Fibroblast of skin of left biceps (primary cell): Measurements from ENCODE around the gene FLT4.

Source experiments
- DNase-seq, 2 experiments: peaks; one replicate each; pipeline ENCODE4 v3.0.0-alpha.2; 2013; ENCODE audit warnings: low read depth in 2 of 2

FLT4 gene

DNA sequence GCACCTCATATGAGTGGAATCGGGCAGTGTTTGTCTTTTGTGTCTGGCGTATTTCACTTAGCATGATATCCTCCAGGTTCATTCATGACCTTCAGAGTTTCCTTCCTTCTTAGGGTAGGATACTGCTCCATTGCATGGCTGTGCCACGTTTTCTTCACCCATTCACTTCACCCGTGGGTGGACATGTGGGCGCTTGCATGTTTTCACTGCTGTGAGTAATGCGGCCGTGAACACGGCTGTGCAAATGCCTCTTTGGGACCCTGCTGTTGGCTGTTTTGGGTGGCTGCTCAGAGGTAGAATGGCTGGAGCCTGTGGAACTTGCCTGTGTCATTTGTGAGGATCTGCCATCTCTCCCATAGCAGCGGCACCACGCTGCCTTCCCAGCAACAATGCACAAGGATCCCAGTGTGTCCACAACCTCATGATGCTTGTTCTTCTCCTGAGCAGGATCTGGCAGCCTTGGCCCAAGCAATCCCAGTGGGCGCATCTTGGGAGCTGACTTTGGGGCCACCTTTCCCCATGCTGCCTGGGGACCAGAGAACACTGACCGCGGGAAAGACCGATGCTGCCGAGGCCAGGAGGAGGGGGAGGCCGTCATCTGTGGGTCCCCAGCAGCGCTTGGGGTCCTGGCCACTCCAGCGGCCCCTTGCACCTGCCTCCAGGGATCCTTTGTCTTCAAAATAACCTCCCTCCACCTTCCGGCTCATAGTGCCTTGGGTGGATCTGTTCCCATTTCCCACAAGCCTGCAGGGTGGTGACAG is 55.8 kb downstream of the FLT4 start:
- DNase-seq: no peak

DNA sequence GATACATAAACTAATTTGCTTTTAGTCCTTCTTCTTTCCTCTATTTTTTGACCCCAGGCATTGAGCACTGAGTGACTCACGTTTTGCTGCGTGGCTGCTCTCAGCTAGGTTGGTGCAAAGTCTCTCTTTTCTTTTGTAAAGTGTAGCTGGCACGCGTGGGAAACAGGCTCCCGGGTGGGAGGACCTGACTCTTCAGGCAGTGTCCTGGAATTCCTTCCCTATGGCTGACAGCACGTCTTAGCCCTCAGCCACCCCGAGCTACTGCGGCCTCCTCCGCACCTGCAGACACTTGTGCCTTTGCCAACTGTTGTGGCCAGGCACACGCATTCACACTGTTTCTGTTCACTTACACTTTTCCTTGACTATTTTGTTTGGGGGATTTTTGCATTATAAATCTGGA is 57.2 kb downstream of the FLT4 start:
- DNase-seq: no peak

DNA sequence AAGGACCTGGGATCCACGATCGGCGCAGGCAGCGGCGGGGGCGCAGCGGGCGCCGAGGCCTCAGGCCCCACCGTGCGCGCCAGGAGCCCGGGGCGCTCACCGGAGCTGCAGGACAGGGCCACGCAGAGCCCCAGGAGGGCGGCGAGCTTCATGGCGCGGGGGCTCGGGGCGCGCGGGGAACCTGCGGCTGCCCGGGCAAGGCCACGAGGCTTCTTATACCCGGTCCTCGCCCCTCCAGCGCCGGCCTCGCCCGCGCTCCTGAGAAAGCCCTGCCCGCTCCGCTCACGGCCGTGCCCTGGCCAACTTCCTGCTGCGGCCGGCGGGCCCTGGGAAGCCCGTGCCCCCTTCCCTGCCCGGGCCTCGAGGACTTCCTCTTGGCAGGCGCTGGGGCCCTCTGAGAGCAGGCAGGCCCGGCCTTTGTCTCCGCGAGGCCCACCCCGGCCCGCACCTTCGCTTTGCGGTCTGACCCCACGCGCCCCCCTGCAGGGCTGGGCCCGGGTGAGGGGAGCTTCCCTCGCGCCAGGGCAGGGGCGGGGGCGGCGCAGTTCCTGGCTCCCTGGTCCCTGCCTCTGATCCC is 58.0 kb downstream of the FLT4 start, which contains the start of gene SCGB3A1:
SCGB3A1 (minus strand) TSS at position 189 of the 577 bp plus-strand sequence; CDS start at position 152, 37 bp downstream.
- DNase-seq: no peak

DNA sequence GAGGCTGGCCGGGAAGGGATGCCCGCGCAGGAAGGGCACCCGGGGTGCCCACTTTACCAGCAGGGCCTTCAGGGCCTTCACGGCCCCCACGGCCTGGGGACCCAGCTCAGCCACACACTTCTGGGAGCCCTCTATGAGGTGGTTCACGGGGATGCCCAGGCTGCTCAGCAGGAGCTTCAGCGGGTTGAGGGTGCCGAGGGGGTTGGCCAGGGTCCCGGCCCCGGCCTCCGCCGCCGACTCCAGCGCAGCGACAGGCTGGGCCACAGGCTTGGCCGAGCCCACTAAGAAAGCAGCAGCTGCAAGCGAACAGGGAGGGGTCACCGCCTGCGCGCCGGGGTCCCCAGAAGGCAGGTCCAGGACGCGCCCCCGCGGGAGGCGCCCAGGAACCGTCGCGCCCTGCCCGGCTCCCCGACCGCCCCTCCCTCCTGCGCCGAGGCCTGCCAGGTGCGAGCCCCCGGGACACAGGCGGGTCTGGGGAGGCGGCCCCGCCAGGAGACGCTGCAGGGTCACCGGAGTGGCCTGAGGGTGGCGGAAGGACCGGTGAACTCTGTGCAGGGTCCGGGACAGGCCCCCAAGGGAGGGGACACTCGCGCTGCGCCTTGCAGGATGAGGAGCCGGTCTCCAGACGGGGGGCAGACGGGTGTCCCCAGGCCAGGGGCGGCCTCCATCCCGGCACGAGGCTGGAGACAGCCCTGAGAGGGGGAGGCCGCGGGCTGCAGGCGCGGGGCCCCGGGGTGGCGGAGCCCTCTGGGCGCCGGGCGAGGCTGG is 58.7 kb downstream of the FLT4 start:
- DNase-seq: no peak

DNA sequence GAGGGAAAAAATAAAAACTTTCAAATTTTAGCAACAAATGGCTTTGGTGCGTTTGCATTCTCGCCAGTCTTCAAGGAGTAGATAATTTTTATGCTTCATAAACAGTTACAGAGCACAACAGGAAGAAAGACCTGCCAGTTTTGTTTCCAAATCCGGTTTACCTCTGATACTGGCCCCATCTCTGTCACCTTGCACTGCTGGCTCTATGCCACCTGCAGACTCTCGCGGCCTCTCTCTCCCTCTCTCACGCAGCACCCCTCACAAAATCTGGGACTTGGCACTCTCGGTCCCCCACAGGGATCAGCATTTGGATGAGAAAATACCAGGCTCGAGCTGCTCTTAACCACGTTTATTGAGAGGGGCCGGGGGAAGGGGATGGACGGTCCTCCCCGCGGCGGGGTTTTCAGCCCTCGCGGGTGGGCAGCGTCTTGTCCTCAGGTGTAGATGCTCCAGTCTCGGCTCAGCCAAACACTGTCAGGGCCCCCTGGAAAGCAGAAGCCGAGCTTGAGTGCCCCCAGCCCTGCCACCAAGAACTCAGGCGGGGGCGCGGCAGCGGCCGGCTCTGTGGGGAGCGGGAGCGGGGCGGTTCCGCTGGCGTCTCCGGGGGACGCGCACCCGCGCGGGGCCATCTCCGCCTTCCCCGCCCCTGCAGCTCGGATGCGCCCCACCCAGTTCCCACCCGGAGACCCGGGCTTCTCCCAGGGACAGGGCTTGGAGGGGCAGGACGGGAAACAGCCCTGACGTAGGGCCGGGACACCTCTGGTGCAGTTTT is 59.4 kb downstream of the FLT4 start:
- DNase-seq: no peak

DNA sequence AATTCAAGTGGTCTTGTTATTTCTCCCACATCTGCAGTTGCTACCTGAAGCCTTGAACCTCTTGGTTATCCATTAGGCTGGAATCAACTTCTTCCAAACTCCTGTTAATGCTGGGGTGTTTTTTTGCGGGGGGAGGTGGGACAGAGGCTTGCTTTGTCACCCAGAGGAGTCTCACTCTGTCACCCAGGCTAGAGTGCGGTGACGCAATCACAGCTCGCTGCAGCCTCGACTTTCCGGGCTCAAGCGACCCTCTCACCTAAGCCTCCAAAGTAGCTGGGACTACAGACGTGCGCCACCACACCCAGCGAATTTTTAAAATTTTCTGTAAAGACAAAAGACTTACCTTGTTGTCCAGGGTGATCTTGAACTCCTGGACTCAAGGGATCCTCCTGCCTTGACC is 62.5 kb downstream of the FLT4 start:
- DNase-seq: no peak

DNA sequence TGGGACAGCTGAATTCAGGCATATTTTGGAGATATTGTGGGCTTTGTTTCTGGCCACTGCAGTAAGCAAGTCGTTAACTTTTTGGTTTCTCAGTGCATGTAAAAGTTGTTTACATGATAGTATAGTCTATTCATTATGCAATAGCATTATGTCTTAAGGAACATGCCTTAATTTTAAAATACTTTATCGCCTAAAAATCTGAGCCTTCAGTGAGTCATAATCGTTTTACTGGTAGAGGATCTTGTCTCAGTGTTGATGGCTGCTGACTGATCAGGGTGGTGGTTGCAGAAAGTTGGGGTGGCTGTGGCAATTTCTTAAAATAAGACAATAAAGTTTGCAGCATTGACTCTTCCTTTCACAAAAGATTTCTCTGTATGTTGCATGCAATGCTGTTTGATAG is 63.2 kb downstream of the FLT4 start:
- no peak for DNase-seq

DNA sequence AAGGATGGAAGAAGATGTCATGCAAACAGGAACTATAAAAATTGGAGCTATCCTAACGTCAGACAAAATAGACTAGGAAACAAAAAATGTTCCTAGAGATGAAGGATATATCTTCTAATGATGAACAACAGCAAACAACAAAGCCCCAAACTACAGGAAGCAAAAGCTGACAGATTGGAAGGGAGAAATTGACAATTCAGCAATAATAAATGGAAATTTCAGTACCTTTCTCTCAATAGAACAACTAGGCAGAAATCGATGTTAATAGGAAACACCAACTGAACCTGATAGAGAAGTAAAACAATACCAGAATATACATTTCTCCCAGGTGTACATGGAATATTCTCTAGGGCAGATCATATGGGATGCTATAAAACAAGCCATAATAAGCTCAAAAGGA is 65.7 kb downstream of the FLT4 start:
- no peak for DNase-seq

DNA sequence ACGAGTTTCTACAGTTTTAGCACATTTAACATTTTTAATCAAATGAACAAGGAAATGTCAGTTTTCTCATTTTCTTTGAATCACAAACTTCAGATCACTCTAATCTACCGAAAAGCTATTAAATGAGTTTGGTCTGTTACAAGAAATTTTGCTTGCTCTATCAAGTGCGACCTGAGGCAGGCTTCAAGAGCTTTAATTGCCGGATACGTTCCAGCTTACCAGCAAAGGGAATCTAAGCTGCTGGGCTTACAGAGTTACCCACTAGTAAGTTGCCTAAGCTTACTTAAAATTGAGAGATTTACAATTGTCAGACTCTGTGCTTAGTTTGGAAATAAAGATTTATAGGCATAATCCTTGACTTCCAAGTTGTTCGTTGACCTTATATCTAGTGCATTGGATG is 68.7 kb downstream of the FLT4 start:
- no peak for DNase-seq

DNA sequence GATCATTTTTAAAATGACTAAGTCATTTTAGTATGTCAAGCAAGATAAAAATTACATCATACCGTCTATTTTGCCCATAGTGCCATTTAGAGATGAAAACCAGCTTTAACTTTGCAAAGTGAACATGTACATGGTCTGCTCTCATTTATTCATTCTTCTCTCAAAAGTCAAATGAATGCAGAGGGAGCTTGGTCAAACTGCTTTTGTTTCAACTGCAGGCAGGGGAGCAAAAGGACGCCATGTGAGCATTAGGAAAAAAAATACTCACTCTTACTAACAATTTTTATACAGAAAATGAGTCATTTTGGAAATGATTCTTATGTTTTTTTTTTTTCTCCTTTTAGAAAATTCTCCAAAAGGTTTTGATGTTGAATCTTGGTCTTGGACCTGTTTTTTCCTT is 73.8 kb downstream of the FLT4 start:
- no peak for DNase-seq

DNA sequence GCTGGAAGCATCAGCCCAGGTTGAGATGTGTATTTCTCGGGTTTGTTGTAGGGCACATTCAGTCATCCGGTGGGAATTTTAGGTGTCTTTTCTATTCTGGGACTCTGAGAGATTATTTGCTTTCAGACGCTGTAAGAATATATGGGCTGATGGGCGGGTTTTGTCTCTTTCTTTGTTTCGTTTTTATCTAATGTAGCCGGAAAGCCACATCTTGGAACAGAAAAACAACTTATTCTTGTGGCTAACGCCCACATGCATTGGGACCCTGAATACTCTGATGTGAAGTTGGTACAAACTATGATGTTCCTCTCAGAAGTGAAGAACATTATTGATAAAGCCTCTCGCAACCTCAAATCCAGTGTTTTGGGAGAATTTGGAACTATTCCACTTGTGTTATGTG is 80.5 kb downstream of the FLT4 start:
- no peak for DNase-seq

DNA sequence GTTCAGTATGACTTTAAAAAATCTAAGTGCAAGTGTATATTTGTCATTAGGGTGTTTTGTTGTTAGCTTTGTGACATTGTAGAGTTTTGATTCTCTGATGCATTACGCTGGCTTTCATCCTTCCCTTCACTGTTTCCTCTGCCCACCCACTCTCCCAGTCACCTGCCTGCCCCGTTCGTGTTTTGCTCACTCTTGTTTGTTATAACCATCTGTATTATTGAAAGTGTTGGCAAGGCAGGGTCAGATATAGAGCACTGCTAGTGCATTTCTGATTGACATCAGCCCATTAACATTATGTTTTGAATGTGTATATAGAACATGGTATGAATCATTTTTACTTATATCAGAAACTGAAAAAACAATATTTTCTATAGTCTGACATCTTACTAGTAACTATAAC is 85.4 kb downstream of the FLT4 start:
- no peak for DNase-seq

DNA sequence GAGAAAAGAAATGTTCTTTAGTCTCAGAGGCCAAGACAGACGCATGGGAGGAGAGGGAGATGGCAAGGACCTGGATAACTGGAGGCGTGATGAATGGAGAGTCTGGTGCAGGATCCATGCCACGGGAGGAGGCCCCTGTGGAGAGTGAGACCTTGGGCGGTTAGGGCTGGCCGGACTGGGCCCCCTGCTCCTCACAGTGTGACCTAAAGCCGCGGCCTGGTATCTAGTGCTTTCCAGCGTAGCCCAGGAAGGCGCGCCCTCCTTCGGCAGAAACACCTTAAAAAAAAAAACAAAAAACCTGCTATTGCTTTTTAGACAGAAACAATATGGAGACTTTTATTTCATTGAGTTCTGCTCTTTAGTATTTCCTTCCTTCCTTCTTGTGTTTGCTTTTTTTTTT is 91.2 kb downstream of the FLT4 start:
- DNase-seq: no peak

DNA sequence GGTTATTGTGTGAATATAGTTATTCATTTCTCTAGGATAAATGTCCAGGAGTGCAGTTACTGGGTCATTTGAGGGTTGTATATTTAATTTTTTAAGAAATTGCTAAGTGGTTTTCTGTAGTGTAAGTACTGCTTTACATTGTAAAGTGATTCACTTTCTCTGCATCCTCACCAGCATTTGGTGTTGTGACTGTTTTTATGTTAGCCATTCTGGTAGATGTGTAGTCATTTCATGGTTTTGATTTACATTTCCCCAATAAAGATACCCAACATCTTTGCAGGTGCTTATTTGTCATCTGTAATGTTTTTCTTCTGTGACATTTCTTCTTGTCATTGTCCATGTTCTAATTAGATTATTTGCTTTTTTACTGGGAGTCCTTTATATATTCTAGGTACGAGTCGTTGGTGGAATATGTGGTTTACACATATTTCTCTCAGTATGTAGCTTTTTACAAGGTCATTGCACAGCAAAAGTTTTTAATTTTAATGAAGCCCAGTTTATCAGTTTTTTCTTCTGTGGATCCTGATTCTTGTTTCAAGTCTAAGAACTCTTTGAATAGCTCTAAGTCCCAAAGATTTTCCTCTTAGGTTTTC is 92.1 kb downstream of the FLT4 start:
- DNase-seq: no peak

DNA sequence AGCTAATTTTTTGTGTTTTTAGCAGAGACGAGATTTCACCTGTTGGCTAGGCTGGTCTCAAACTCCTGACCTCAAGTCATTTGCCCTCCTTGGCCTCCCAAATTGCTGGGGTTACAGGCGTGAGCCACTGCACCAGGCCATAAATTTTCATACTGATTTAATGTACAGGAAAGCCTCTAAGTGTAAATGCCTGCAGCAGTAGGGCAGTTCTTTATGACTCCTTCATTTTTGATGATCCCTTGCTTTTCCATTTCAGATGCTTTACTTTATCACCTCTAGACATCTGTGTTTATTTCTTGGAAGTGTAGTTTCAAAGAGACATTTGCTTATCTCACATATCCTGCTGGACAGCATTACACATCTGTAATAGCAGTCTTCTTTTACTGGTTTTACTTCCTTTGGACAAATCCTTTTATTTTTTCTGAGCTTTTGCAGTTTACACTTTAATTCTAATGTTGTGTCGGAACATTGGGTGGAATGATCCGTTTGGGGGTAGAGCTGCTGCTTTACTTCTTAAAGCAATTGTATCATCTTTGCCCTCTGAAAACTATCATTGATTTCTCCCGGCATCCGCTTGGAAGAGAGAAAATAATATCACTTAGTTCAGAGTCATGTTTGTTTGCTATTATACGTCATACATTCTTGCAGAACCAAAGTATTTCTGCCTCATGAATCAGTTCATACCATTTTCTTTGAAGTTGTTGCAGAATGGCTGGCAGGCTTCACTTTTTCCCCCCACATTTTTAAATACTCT is 94.1 kb downstream of the FLT4 start:
- DNase-seq: no peak

DNA sequence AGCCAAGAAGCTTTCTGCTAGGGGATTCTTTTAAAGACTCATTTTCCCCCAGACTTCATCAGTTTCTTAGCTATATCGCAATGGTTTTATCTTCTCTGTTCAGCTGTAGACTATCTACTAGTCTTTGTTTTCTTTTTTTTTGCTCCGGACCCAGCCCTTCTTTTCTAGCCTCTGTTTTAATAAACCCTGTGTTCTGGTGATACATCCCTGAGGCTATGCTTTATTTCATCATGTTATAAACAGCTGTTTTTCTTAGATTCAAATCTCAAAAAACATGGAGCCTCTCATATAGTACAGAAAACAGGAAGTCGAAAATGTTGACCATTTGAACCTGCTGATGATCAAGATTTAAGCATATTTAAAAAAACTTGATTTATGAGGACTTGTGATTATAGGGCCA is 95.9 kb downstream of the FLT4 start:
- DNase-seq: no peak
